ENCODE data around the gene HOXA7. TPM values are rescaled to one million over a fixed set of nuclear protein-coding genes. Genes with fewer than 3 reads are reported as not detected.
A peak's percentile ranks its signal among the peaks of the same experiment; 100 is the strongest.

The HOXA7 gene
- total and polyA plus RNA-seq, 7 donors: 2.9 to 10.2 (median 6.2) TPM

GRCh38 chr7:27139334-27140125, 16.9 kb downstream of the HOXA7 start:
- TF ChIP-seq CTCF (IDR thresholded peaks at IDR 0.05): no peak
- intact Hi-C loops (cut with DNase I): loop anchor here in 1 of 2 donors (5.0 to 10.0 kb wide), 2 partner anchors 282 to 745 kb away; no protein-coding TSS in a partner anchor
- ATAC-seq (no peak), DNase-seq (peak in 1 of 2 donors; percentile 53)
- 79 to 80% (median 80%) methylated on average over 45 to 53 of the region's 53 CpGs for WGBS, 3 donors
- Histone ChIP-seq H3K4me3 (peak overlapping the region; percentile 13), H3K36me3 (ENCODE audit: insufficient read depth in 1 of 2, low read depth in 1 of 2) (peaks cover 0 to 23% of the 10 kb centered on the region in 2 donors), H3K27ac (peak overlapping the region; percentile 64), H3K9me3 (no peaks in the 10 kb centered on the region), H3K27me3 (ENCODE audit: insufficient read depth in 3 of 3, low read length in 2 of 3) (no peaks in the 10 kb centered on the region), H3K4me1 (peaks cover 24% of the 10 kb centered on the region)

- Histone ChIP-seq H3K36me3 (ENCODE audit: insufficient read depth in 1 of 2, low read depth in 1 of 2) (peaks cover 0 to 17% of the 10 kb centered on the region in 2 donors), H3K4me3 (peak overlapping the region; percentile 13), H3K4me1 (peaks cover 29% of the 10 kb centered on the region), H3K27me3 (ENCODE audit: insufficient read depth in 3 of 3, low read length in 2 of 3) (no peaks in the 10 kb centered on the region), H3K27ac (peak overlapping the region; percentile 64), H3K9me3 (no peaks in the 10 kb centered on the region)
- no peak for ATAC-seq
- intact Hi-C loops (cut with DNase I): no loop called here
- no peak for DNase-seq
- WGBS, 3 donors: 81 to 82% (median 82%) methylated on average over 11 of the region's 11 CpGs
- TF ChIP-seq CTCF (IDR thresholded peaks at IDR 0.05): no peak
Observed at GRCh38 chr7:27138985-27139333, 17.5 kb downstream of the HOXA7 start.

- 80 to 93% (median 82%) methylated on average over 1 of the region's 1 CpG for WGBS, 3 donors
- Histone ChIP-seq H3K4me1 (peaks cover 34% of the 10 kb centered on the region), H3K27ac (peak overlapping the region; percentile 64), H3K9me3 (no peaks in the 10 kb centered on the region), H3K4me3 (no peak overlapping the region), H3K27me3 (ENCODE audit: insufficient read depth in 3 of 3, low read length in 2 of 3) (no peaks in the 10 kb centered on the region), H3K36me3 (ENCODE audit: insufficient read depth in 1 of 2, low read depth in 1 of 2) (peaks cover 0 to 13% of the 10 kb centered on the region in 2 donors)
- no peak for TF ChIP-seq CTCF (IDR thresholded peaks at IDR 0.05)
- ATAC-seq (no peak), DNase-seq (no peak)
- intact Hi-C loops (cut with DNase I): no loop called here
Observed at GRCh38 chr7:27138472-27138871, 18.0 kb downstream of the HOXA7 start.

- ATAC-seq (no peak), DNase-seq (no peak)
- H3K4me3 ChIP-seq: no peak overlapping the region
- 64 to 91% (median 74%) methylated on average over 2 of the region's 2 CpGs for WGBS, 3 donors
- H3K9me3 ChIP-seq: no peaks in the 10 kb centered on the region
- H3K36me3 ChIP-seq (ENCODE audit: insufficient read depth in 1 of 2, low read depth in 1 of 2): peaks cover 0 to 7% of the 10 kb centered on the region in 2 donors
- peaks cover 41% of the 10 kb centered on the region for H3K4me1 ChIP-seq
- intact Hi-C loops (cut with DNase I): no loop called here
- peak overlapping the region; percentile 64 for H3K27ac ChIP-seq
- no peaks in the 10 kb centered on the region for H3K27me3 ChIP-seq (ENCODE audit: insufficient read depth in 3 of 3, low read length in 2 of 3)
- TF ChIP-seq CTCF (IDR thresholded peaks at IDR 0.05): no peak
Observed at GRCh38 chr7:27137640-27138315, 18.7 kb downstream of the HOXA7 start.
